HG02938 (cell line): ENCODE measurements around the gene ASB5.
"Not testable (repeated sequence)": the region's sequence is repeated elsewhere in the genome, so short reads cannot be mapped to it uniquely, and the experiment has no call there.

ENCODE experiments used
- ATAC-seq: cut with Tn5 transposase; IDR thresholded peaks from one replicate; pipeline ENCODE4 v1.9.1; 2021; ENCODE audit warnings: mild to moderate bottlenecking, moderate library complexity; ENCODE audit not compliant: unreplicated experiment

Gene ASB5

DNA sequence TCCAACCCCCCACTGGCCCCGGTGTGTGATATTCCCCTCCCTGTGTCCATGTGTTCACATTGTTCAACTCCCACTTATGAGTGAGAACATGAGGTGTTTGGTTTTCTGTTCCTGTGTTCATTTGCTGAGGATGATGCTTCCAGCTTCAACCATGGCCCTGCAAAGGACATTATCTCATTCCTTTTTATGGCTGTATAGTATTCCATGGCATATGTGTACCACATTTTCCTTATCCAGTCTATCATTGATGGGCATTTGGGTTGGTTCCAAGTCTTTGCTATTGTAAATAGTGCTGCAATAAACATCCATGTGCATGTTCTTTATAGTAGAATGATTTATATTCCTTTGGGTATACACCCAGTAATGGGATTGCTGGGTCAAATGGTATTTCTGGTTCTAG lies 10.5 kb upstream of the ASB5 start:
- not testable (repeated sequence) for ATAC-seq

GRCh38 chr4:176277162-176277904 lies 8.3 kb upstream of the ASB5 start:
- ATAC-seq: peak; percentile 93

- ATAC-seq: no peak
These were observed 7.7 kb upstream of the ASB5 start for GRCh38 chr4:176276710-176277109.

DNA sequence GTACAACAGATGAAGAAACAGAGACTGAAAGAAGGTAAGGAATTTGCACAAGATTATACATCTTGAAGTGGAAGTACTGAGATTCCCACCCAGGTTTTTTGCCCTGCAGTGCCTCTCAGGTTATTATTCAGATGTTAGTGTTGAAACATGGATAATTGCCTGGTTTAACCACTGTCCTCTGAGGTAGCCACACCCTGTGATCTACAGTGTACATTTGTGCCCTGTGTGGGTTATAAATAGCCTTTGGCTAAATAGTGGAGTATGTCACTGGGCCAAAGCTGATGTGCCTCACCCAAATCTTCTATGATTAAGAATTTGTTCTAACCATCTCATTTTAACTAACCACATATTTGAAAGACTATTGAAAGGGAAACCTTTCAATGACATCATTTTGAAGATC lies 5.4 kb upstream of the ASB5 start:
- ATAC-seq: no peak

DNA sequence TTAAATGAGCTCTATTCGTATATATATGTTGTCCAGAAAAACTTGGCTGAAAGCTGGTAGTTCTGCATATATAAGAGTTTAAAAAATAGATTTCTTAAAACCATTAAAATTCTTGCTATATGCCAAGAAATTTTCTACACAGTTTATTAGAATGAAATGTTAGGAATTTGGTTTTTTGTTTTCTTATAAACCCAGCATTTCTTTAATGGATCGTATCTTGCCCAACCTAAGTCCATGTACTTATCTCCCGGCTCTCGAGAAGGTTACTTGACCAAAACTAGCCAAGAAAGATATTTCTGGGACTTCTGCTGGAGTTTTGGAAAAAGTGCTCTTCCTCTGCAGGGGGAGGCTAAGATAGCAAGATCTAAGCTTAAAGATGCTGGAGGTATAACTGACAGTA lies 4.7 kb upstream of the ASB5 start:
- ATAC-seq: no peak

- no peak for ATAC-seq
These were observed 3.8 kb upstream of the ASB5 start for GRCh38 chr4:176272799-176273198.

GRCh38 chr4:176271749-176272148 lies 2.7 kb upstream of the ASB5 start:
- ATAC-seq: no peak

DNA sequence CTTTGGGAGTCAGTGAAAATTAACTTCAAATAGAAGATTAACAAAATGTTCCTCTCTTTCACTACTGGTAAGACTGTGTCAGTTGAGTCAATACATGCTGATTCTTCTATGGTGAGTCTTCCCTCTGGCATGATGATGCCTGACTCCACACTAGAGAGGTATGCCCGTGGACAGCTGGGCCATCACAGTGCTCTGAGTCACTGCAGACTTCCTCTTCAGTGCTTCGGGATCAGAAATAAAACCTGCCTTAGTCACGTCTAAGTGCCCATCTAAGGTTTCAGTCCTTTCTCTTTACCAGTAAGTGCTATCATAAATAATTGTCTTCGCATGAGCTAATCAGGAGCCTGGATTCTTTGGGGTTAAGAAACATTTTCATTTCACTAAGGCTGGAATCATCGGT lies 1.6 kb upstream of the ASB5 start:
- no peak for ATAC-seq

GRCh38 chr4:176266026-176266425 lies 3.0 kb downstream of the ASB5 start:
- no peak for ATAC-seq

GRCh38 chr4:176262243-176262642 lies 6.8 kb downstream of the ASB5 start:
- ATAC-seq: peak; percentile 82

DNA sequence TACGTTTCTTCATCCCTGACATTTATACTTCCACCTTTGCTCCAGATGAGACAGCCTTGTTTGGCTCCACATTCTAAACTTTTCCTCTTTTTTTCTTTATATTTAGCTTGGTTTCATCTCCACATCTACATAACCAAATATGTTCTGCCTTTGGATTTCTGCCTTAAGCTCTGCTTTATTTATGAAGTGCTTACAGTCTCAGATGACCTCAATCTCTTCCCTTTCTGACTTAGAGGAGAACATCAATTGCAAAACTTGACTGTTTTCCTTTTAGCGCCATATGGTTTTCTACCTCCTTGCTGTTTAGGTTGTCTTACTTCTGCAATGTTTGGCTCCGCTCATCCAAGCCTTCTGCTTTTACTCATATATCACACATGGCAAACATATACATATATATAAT lies 7.5 kb downstream of the ASB5 start:
- no peak for ATAC-seq

GRCh38 chr4:176261018-176261417 lies 8.0 kb downstream of the ASB5 start:
- ATAC-seq: no peak

GRCh38 chr4:176259330-176260090 lies 9.5 kb downstream of the ASB5 start:
- ATAC-seq: peak; percentile 53

GRCh38 chr4:176258135-176258534 lies 10.9 kb downstream of the ASB5 start:
- ATAC-seq: no peak

DNA sequence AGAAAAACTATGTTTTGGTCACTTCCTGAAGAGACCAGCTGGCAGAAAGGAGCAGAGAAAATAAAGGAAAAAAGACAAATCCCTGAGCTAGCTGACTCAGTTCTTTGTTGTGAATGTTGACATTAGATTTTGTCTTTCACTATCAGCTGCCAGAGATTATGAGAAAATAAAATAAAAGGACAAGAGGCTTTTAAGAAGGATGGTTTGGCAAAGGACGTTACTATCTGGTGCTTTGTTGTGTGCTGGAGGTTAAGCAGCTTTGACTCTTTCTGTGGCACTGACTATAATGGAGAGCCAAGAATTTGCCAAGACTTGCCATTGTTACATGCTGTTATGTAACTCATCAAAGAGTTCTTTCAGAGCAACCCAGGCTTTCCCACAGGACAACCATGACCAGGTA lies 12.1 kb downstream of the ASB5 start:
- ATAC-seq: no peak

DNA sequence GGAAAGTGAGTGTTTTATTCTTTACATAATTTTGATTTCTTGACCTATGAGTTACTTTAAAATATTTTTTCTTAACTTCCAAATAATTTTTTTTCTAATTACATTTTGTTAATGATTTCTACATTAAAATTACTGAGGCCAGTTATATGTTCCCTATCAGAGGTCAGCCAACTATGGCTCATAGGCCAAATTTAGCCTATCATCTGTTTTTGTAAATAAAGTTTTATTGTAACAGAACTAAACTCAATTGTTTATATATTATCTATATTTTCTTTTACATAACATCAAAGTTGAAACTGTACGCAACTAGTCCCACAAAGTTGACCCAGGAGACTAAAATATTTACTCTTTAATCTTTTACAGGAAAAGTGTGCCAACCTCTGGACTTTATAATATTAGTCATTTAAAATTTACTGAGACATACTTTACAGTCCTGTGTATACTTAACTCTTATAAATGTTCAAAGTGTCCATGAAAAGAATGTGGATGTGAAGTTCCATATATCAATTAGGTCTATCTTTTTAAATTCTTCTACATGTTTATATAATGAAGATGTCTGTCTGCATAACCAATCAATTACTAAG lies 26.2 kb downstream of the ASB5 start:
- no peak for ATAC-seq

- ATAC-seq: no peak
These were observed 27.3 kb downstream of the ASB5 start for GRCh38 chr4:176241703-176242102.

- ATAC-seq: no peak
These were observed 30.2 kb downstream of the ASB5 start for GRCh38 chr4:176238826-176239225.

GRCh38 chr4:176238157-176238610 lies 30.8 kb downstream of the ASB5 start:
- no peak for ATAC-seq

GRCh38 chr4:176236946-176237345 lies 32.1 kb downstream of the ASB5 start:
- no peak for ATAC-seq

GRCh38 chr4:176230836-176231235 lies 38.2 kb downstream of the ASB5 start:
- no peak for ATAC-seq

GRCh38 chr4:176229645-176230044 lies 39.4 kb downstream of the ASB5 start:
- ATAC-seq: no peak
